BE2C (cell line): ENCODE measurements around the gene GJA4.

Source experiments
- DNase-seq: peaks from one replicate; pipeline ENCODE4 v3.0.0-alpha.2; 2020
- H3K27me3 ChIP-seq: fragments of 250-450 bp; sonication (Bioruptor Pico); 2 replicates; pipeline ENCODE4 v1.5.1; 2020; ENCODE audit warnings: mild to moderate bottlenecking
- H3K36me3 ChIP-seq: fragments of 250-450 bp; sonication (Bioruptor Pico); 2 replicates; pipeline ENCODE4 v1.5.1; 2020; ENCODE audit warnings: mild to moderate bottlenecking
- H3K4me1 ChIP-seq: fragments of 250-450 bp; sonication (Bioruptor Pico); 2 replicates; pipeline ENCODE4 v1.5.1; 2020
- H3K4me3 ChIP-seq: 2 replicates; pipeline ENCODE4 v1.5.1; 2011; ENCODE audit warnings: low read depth, low read length
- H3K9me3 ChIP-seq: fragments of 250-450 bp; sonication (Bioruptor Pico); 2 replicates; pipeline ENCODE4 v1.5.1; 2020
- CTCF ChIP-seq: IDR thresholded peaks from 2 replicates; pipeline ENCODE4 v1.5.1; 2012; ENCODE audit warnings: mild to moderate bottlenecking, low read depth, low read length

GJA4 gene

GRCh38 chr1:34785231-34785874, 7.4 kb upstream of the GJA4 start:
- no peaks in the 10 kb centered on the region for H3K4me1 ChIP-seq
- no peaks in the 10 kb centered on the region for H3K9me3 ChIP-seq
- no peak overlapping the region for H3K4me3 ChIP-seq
- TF ChIP-seq CTCF, result no peak
- no peaks in the 10 kb centered on the region for H3K36me3 ChIP-seq
- peaks cover 16% of the 10 kb centered on the region for H3K27me3 ChIP-seq
- DNase-seq, result no peak

DNA sequence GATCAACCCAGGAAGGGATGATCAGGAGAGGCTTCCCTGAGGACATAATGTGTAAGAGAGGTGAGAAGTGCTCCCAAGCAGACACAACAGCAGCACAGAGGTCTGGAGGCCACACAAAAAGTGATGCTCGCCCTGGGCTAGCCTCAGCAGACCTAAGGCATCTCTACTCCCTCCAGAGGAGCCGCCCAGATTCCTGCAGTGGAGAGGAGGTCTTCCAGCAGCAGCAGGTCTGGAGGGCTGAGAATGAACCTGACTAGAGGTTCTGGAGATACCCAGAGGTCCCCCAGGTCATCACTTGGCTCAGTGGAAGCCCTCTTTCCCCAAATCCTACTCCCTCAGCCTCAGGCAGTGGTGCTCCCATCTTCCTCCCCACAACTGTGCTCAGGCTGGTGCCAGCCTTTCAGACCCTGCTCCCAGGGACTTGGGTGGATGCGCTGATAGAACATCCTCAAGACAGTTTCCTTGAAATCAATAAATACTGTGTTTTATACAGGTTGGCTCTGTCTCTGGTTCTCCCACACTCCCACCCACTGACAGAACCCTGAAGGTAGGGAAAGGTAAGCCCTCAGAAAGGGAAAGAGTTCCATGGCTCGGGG, 6.8 kb upstream of the GJA4 start:
- no peaks in the 10 kb centered on the region for H3K4me1 ChIP-seq
- TF ChIP-seq CTCF, result no peak
- DNase-seq, result no peak
- H3K4me3 ChIP-seq, result no peak overlapping the region
- H3K27me3 ChIP-seq, result peaks cover 14% of the 10 kb centered on the region
- H3K9me3 ChIP-seq, result no peaks in the 10 kb centered on the region
- H3K36me3 ChIP-seq, result no peaks in the 10 kb centered on the region

GRCh38 chr1:34786521-34787325, 6.1 kb upstream of the GJA4 start:
- TF ChIP-seq CTCF, result peak; percentile 76
- no peaks in the 10 kb centered on the region for H3K4me1 ChIP-seq
- H3K36me3 ChIP-seq, result no peaks in the 10 kb centered on the region
- H3K9me3 ChIP-seq, result no peaks in the 10 kb centered on the region
- H3K27me3 ChIP-seq, result peaks cover 7% of the 10 kb centered on the region
- H3K4me3 ChIP-seq, result no peak overlapping the region
- peak; percentile 64 for DNase-seq

- Histone ChIP-seq H3K36me3 (no peaks in the 10 kb centered on the region), H3K4me1 (no peaks in the 10 kb centered on the region), H3K4me3 (no peak overlapping the region), H3K27me3 (no peaks in the 10 kb centered on the region), H3K9me3 (no peaks in the 10 kb centered on the region)
- no peak for DNase-seq
- TF ChIP-seq CTCF, result peak; percentile 27; the same call in 1 of the 2 replicates
These were observed 5.1 kb upstream of the GJA4 start for GRCh38 chr1:34787461-34788420.

DNA sequence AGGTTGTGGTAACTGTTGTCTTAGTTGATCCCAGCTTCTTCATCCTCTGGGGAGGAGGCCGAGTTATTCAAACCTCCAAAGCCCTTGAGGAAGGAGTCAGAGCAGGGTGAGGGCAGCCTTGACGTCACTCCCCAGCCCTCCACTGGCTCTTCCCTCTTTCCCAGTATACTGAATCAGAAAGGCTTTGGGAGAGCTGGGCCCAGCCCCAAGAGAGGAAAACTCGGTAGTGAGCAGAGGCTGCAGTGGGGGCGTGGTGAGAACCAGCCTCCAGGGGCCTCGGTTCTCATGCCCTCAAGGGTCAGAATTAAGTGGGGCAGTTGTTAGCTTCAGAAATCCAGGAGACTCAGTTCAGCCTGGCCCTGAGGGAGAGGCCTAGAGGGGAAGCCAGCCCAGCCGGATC, 1.8 kb upstream of the GJA4 start:
- Histone ChIP-seq H3K4me1 (no peaks in the 10 kb centered on the region), H3K36me3 (no peaks in the 10 kb centered on the region), H3K9me3 (no peaks in the 10 kb centered on the region), H3K27me3 (no peaks in the 10 kb centered on the region), H3K4me3 (no peak overlapping the region)
- TF ChIP-seq CTCF, result no peak
- no peak for DNase-seq
